NK-92 treated with Interleukin-12 subunit alpha and Interleukin-12 subunit beta, amount 100 ng/mL, for 24 hours (cell line): ENCODE data around the gene LRIT3.
"Not testable (repeated sequence)": the region's sequence is repeated elsewhere in the genome, so short reads cannot be mapped to it uniquely, and the experiment has no call there.

Source experiments
- DNase-seq: peaks from one replicate; lab custom pipeline; 2025; lab: John Stamatoyannopoulos, UW

Gene LRIT3

DNA sequence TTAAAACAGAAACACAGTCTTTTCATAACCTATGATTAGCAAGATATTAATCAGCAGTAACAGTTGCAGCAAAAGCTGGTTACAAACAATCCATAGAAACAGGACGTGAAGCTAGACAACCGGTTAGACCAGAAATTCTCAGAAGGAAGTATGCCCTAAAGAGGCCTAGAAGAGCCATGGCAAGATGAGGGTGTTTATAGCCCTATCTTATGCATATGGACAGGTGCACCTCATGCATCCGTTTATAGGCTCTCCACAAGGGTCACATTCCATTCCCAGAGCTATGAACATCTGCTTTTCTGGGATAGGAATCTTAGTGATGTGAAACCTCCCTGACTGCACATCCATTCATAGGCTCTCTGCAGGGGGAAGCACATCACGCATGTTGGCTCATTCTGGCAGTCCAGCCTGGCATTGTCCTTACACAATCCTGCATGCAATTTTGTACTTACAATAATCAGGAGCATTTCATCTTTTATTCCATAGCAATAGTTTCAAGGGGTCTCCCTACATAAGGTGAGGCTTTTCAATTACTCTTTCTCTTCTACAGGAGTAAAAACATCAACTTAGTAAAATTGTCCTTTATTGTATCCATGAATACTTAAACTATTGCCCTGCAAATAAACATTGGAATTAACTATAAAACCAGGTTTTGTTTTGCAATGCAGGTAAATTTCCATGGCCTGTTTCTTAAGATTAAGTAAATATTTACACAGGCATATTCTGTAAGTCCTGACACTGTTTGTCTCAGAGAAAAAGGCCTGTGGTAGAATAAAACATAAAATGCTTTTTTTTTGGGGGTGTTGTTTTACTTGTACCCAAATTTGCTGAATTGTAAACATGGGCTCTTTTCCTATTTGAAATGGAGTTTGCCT is 11.8 kb downstream of the LRIT3 start:
- DNase-seq, result not testable (repeated sequence)

DNA sequence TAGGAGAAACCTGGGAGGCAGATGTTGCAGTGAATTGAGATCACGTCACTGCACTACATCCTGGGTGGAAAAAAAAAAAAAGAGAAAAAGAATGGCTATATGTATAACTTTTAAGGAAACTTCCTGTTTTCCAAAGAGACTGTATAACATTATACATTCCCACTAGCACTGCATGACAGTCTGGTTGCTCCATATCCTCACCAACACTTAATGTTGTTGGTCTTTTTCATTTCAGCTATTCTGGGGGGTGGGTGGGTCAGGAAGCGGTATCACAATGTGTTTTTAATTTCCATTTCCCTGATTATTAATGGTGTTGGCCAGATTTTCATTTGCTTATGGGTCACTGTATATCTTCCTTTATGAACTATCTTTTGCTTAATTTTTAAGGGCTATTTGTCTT is 13.4 kb downstream of the LRIT3 start:
- no peak for DNase-seq

DNA sequence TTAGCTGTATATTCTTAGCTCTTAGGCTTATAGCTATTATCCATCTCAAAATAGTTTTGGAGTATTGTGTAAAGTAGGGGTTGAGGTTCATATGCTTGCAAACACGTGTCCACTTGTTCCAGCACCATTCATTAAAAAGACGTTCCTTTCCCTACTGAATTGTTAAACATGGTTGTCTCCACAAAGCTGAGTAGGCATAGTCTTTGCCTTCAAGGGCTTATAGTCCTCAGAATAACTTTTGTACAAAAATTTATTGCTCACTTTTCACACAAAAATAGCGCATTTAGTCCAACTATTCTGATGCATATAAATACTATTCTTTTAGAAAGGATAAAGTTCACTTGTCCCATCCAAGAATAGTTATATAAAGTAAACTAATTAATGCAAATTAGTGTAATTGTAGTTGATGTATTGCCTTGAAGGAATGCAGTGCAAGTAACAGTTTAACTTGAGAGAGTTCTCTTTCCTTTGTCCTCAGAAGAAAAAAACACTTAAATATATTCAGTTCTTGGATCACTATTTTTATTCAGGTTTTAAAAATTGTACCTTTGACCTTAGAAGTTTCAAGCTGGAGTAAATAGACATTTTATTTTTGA is 14.1 kb downstream of the LRIT3 start:
- no peak for DNase-seq

DNA sequence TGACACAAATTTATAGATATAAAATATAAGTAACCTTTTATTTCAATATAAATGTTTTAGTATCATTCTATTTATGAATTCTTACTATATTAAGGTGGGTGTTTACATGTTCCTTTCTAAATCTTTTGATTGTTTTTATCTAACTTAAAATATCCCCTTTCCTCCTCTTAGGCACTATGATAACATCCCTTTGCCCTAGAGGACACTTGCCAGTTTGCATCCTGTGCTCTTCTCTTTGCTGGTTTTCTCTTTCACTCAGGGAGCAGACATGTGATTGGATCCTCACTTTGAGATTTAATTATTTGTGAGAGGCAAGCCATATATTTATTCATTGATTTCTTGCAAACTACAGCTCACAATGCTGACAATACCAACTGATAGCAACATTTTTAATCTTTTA is 16.2 kb downstream of the LRIT3 start:
- DNase-seq, result no peak

DNA sequence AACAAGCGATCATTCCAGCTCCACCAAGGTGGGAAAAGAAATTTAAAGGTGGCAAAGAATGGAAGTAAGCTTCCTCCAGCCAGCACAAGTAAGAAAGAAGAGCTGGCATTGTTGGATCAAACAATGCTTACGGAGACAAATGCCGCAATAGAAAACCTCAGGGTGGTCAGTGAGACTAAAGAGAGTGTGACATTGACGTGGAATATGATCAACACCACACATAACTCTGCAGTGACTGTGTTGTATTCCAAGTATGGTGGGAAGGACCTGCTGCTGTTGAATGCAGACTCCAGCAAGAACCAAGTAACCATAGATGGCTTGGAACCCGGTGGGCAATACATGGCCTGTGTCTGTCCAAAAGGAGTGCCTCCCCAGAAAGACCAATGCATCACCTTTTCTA is 22.2 kb downstream of the LRIT3 start:
- no peak for DNase-seq

DNA sequence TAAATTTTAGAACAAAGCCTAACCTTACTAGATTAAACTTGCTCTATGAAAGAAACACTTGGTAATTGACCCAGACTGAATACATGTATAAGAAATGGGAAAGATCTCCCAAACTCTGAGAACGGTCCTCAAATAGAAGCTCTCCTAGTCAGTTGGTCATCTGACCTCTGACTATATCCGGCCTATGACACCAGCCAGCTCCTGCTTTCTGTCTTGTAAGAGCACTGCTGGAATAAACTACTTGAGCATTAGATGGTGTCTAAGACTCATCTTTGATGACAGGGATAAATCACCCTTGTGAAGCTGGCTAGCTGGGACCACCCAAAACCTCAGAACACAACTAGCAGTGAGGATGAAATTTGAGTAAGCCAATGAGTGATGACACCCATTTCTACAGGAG is 24.2 kb downstream of the LRIT3 start:
- DNase-seq, result no peak

DNA sequence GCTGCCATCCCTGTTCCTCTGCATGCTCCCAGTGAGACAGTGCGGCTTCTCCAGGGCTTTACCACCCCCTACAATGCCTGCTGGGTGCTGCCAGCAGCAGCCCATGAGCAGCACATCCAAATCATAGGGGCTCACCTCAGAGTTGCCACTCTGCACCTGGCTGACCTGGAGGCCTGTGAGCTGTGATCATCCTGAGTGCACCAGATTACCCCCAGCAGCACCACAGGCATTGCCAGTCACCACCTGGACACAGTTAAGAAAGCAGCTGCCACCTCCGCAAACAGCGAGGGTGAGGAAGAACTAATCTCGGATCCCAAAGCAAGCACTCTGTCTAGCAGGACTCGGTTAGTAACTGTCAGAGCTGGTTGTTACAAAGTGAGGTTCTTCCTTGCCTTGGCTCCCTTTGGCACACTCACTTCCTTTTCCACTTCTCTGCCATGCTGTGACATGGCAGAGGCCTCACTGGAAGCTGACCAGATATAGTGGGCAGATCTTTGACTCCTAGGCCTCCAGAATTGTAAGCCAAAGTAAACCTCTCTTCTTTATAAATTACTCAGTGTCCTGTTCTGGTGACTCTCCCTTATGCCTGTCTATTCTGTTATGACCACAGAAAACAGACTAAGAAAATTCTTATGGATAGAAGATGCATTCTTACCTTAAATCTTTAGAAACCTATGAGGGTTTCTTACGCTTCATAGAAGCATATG is 25.2 kb downstream of the LRIT3 start:
- no peak for DNase-seq

DNA sequence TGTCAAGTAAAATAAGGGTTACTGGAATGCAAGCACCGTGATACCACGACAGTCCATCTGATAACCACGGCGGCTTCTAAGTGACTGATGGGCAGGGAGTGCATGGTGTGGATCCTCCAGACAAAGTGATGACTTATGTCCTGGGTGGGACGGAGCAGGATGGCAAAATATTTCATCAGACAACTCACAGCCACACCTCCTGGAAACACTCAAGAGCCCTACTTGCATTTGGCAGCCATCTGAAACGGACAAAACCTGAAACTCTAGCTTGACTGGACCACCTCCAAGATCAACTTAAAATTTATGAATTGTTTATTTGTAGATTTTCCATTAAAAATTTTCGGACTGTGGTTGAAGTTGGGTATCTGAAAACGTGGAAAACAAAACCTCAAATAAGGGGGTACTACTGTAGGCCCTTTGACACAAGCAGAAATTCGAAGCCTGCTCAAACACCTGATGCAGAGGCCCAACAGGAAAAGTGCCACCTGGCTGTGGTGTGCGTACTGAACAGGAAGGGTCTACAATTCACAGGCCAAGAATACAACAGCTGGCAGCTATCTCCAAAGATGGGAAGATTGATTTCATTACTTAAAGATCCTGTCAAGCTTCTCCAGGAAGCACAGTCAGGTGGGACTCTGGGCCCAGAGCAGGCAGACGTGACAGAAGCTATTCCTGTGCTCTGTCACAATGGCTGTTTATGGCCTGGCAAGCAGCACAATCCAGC is 26.0 kb downstream of the LRIT3 start:
- DNase-seq, result no peak

DNA sequence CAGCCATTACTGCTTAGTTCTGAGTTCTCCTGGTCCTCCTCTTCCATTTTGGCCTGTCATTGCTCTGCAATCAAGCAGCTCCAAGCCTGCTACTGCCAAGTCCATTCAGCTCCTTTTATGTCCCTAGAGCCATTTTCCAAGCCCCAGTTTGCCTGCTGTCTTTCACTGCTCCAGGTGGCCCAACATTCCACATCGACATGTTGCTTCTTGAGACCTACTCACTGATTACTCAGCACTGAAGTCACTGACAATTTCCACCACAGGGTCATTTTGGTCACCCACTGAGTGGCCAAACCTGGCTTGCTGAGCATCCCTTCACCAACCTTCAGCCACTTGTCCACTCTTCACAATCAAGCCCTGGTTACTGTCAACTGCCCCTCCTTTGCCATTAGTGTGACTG is 27.2 kb downstream of the LRIT3 start:
- no peak for DNase-seq

DNA sequence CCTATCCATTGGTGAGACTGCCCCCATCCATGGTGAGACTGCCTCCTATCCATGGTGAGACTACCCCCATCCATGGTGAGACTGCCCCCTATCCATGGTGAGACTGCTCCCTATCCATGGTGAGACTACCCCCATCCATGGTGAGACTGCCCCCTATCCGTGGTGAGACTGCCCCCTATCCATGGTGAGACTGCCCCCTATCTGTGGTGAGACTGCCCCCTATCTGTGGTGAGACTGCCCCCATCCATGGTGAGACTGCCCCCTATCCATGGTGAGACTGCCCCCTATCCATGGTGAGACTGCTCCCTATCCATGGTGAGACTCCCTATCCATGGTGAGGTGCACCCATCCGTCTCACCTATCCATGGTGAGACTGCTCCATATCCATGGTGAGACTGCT is 27.6 kb downstream of the LRIT3 start:
- not testable (repeated sequence) for DNase-seq

DNA sequence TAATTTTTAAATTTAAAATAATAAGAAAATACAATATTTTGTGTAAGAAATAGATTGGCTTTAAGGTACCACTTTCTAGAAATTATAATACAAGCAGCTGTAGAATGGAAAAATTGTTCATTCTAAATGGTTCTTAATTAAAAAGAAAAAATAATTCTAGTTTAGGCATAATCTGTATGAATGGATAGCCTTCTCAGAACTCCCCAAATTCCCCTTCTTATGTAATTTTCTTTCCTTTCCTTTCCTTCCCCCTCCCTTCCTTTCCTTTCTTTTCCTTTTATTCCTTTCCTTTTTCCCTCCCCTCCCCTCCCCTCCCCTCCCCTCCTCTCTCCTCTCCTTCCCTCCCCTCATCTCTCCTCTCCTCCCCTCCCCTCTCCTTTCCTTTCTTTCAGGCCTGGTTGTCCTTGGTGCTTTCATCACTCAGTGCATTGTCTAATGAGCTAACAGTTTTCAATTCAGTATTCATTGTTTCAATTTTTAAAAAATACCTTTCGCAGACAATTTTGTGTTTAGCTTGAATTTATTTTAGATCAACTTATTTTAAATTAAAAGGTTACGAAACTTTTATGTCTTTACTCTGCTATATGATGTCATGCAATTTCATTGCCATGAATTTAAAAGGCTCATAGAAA is 28.8 kb downstream of the LRIT3 start:
- no peak for DNase-seq

DNA sequence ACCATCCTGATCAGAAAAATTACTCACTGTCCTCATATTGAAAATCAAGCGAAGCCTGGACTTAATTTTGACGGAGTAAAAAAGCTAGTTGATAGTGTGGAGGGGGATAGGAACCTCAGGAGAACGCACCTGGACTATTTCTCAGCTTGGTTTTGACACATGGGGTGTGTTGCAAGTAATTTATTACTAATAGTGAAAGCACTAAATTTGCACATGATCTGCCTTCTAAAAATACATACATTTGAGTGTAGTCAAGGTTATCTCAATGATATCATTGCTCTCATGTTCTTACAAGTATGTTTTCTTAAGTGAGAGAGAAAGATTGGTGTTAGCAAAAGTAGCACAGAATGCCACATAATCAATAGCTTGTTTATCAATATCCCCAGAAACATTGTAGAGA is 29.5 kb downstream of the LRIT3 start:
- no peak for DNase-seq

DNA sequence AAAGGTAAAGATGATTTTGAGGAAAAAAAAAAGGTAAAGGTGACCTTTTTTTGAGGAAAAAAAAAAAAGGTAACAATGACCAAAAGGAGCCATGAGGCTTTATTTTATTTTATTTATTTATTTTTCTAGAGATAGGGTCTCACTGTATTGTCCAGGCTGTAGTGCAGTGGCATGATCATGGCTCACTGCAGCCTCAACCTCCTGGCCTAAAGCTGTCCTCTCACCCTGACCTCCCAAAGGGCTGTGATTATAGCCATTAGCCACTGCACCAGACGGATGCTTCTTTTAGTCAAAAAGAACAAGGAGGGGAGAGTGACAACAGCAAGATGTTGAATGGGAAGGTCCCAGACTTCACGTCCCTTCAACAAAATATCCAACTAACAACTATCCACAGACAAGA is 30.4 kb downstream of the LRIT3 start:
- no peak for DNase-seq

DNA sequence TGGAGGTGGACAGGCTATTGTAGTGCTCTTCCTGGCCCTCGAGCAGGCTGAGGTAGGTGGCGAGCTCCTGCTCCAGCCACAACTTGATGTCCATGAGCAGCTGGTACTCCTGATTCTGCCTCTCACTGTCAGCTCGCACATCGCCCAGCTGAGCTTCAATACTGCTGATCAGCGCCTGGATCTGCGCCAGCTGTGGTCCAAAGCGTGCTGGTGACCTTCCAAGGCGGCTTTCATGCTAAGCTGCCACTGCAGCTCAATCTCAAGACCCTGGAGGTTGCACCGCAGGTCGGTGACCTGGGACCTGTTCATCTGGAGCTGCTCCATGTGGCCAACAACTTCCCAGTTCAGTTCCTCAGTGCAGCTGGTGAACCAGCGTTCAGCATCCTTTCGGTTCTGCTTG is 31.2 kb downstream of the LRIT3 start:
- DNase-seq, result no peak

DNA sequence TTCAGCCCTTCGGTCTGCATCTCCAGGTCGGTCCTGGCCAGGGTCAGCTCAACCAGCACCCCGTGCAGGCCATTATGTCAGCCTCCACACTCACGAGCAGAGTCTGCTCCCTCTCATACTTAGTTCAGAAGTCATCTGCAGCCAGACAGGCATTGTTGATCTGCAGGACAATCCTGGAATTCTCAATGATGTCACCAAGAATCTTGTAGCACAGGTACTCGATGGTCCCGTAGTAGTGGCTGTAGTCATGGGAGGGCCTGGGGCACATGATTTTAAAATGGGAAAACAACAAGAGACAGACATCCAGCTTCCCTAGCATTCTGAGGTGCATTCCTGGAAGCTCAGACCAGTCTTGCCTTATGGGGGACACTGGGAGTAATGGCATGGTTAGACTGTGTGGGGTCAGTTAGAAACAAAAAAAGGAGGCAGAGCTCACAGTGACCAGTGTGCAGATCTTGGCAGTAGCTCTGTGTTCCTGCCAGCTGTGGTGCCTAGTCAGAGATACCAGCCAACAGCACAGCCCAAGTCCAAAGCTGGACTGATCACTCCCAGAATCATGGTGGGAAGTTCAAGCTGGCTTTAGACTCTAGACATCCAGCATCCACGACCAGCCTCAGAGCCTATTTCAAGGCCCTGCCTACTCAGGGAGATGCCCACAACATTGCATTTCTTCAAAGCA is 31.9 kb downstream of the LRIT3 start:
- DNase-seq, result no peak

DNA sequence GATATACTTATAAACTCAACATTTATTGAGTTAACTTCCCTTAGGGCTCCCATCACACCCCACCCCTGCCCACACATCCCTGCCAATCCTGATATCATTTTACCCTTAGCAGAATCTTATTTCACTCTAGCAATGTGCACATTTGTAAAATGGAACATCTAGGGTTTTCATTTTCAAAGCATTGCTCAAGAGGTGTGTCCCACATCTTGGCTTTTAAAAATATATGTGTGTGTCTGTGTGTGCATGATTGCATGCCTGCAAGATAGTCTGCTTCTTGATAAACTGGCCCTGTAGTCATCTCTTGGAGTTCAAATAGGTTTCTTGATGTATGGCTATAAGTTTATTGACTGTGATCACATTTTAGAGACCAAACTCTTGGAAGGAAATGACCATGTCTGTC is 38.4 kb downstream of the LRIT3 start:
- no peak for DNase-seq

DNA sequence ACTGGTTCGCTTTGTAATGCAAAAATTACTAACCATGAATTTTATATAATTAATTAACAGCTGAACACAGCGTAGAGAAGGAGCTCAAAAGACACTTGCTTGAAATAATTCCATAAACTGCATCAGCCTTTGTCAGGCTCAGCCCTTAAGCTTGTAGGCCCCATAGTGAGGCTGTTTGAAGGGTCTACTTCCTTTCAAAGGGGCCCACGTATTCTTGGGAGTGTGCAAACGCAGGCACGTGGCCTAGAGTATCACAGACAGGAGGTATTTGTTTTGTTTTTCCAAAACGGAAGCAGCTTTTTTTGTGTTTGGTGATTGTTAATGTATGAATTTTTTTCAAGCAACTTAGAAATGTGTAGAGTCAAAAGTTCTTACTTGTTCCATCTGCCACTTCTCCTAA is 39.2 kb downstream of the LRIT3 start:
- no peak for DNase-seq

DNA sequence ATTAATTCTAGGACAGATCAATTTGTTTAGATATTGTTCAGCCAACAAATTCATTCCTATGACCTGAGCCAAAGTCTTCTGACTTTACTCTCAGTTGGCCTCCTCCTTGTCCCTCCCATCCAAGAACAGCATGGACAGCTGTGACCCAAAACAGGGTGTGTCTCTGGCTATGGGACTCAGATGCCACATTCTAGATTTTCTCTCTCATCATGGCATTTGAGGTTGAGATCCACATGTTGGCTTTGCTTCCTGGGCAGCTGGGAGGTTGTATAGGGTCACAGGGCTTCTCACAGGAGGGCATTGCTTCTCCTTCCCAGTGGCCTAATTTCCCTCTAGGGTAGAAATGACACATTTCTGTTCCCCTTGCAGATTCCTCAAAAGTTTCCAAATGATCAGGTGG is 42.2 kb downstream of the LRIT3 start:
- DNase-seq, result no peak

DNA sequence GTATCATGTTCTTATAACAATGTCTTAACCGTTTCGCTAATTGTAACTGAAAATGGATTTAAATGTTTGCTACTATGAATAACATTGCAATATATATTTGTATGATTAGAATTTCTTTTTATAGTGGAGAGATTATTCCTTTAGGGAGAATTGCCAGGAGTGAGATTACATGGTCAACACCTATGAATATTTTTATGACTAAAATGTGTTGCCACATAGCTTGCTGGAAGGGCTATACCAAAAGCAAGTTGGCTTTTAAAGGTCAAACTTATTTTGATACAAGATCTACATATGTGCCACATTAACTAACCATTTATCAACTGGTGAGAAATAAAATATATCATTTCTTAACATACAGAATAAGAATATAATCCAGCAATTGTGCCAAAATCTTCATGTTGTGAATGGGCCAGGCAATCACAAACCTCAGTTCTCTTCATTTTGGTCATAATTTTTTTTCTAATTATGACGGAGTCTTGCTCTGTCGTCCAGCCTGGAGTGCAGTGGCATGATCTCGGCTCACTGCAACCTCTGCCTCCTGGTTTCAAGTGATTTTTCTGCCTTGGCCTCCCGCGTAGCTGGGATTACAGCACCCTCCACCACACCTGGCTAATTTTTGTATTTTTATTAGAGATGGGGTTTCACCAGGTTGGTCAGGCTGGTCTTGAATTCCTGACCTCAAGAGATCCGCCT is 54.8 kb downstream of the LRIT3 start:
- no peak for DNase-seq

DNA sequence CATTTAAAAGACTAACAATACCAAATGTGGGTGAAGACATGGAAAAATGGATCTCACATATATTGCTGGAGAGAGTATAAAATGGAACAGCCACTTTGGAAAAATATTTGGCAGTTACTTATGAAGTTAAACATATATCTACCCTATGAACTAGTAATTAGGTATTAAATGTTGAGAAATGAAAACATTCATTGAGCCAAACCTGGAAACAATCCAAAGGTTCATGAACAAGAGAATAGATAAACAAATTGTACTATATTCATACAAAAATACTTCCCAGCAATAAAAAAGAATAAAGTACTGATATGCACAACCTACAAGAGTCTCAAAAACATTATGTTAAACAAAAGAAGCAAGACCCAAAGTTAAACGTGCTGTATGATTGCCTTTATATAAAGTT is 60.8 kb downstream of the LRIT3 start:
- no peak for DNase-seq

DNA sequence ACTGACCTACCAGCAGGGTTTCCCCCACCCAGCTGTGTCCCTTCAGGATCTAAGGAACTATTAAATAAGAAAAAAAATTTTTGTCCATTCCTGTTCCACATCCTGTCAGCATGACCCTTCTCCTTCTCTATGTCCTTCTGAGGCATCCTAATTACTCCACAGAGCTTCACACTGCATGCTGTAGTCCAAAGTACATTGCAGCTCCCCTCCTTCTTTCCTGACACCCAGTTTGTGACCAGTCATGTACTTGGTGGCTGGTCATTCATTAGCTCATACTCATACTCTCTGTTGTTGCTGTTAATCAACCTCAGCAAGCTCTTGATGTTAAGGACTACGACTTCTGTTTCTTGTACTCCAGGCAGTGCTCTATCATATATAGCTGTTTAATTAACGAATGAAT is 62.3 kb downstream of the LRIT3 start:
- no peak for DNase-seq
